Ectodermal cell (in vitro differentiated cells): ENCODE results near the gene MNDA.

Experiments used
- H3K27ac ChIP-seq: 2 replicates; pipeline ENCODE4 v1.7.0; 2013; ENCODE audit warnings: mild to moderate bottlenecking, low read depth, low read length; ENCODE audit not compliant: insufficient read depth, poor library complexity, severe bottlenecking
- H3K27me3 ChIP-seq: 2 replicates; pipeline ENCODE4 v1.7.0; 2013; ENCODE audit warnings: mild to moderate bottlenecking, low read length; ENCODE audit not compliant: insufficient read depth, control insufficient read depth, poor library complexity, severe bottlenecking
- H3K36me3 ChIP-seq: one replicate; pipeline ENCODE4 v1.7.0; 2013; ENCODE audit warnings: low read length; ENCODE audit not compliant: control insufficient read depth, insufficient read depth
- H3K4me1 ChIP-seq: one replicate; pipeline ENCODE4 v1.7.0; 2013; ENCODE audit warnings: low read length; ENCODE audit not compliant: control insufficient read depth, insufficient read depth
- H3K4me3 ChIP-seq: 2 replicates; pipeline ENCODE4 v1.7.0; 2013; ENCODE audit warnings: low read depth, low read length, control low read depth; ENCODE audit not compliant: insufficient read depth
- H3K9me3 ChIP-seq: 2 replicates; pipeline ENCODE4 v1.7.0; 2013; ENCODE audit warnings: mild to moderate bottlenecking, low read length, moderate library complexity; ENCODE audit not compliant: control insufficient read depth
- WGBS, 2 experiments: methylation state at CpG; one replicate each; pipeline ENCODE4 v1.1.7; 2013; ENCODE audit warnings: missing lambda C conversion rate in 2 of 2; 5-methylcytosine and 5-hydroxymethylcytosine counted together

MNDA gene

GRCh38 chr1:158809862-158810261 lies 21.3 kb upstream of the MNDA start:
- 94 to 98% methylated on average over 5 of the region's 5 CpGs for WGBS, 2 experiments
- Histone ChIP-seq H3K27ac (no peak overlapping the region), H3K27me3 (no peaks in the 10 kb centered on the region)

DNA sequence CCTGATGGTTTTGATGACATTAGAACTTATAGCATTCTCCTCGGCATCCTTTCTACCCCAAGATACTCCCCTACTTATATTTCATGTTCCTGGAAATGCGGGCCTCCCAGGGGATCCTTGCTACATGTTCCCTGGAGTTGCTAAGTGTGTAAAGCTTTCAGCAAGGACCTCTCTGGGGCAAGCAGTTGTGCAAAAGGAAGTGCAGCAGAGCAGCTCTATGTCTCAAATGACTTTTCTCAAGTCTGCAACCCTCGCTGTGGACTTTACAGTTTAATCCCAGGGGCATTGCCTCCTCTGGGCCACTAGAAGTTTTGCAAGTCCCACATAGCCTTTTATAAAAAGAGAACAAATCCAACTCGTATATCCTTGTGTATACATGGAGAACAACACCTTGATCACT lies 20.8 kb upstream of the MNDA start:
- WGBS, 2 experiments, result 87 to 93% methylated on average over 4 of the region's 4 CpGs
- Histone ChIP-seq H3K27ac (no peak overlapping the region), H3K4me1 (no peaks in the 10 kb centered on the region), H3K36me3 (no peaks in the 10 kb centered on the region), H3K9me3 (no peaks in the 10 kb centered on the region), H3K4me3 (no peak overlapping the region), H3K27me3 (no peaks in the 10 kb centered on the region)

More at GRCh38 chr1:158809862-158810261, 21.3 kb upstream of the MNDA start:
- Histone ChIP-seq H3K9me3 (no peaks in the 10 kb centered on the region), H3K36me3 (no peaks in the 10 kb centered on the region), H3K4me1 (no peaks in the 10 kb centered on the region), H3K4me3 (no peak overlapping the region)

DNA sequence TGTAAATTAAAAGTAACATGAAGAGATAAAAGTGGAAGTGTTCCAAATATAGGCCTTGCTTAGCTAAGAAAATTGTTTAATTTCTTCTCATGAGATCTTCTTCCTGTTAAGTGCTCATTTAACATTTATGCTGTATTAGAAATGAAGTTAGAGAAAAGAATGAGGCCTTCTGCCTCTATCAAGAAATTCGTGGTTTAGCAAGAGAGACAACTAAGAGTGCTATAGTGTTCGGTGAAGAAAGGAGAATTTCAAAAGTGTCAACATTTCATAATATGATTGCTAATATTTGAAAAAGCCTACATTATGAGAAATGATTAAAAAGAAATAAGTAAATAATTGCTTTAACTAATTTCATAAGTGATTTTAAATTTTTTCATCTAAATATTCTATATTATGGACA lies 18.8 kb upstream of the MNDA start:
- no peak overlapping the region for H3K4me3 ChIP-seq
- H3K27ac ChIP-seq, result no peak overlapping the region
- H3K36me3 ChIP-seq, result no peaks in the 10 kb centered on the region
- H3K27me3 ChIP-seq, result no peaks in the 10 kb centered on the region
- WGBS, 2 experiments, result 96 to 100% methylated on average over 1 to 2 of the region's 2 CpGs
- H3K4me1 ChIP-seq, result no peaks in the 10 kb centered on the region
- H3K9me3 ChIP-seq, result no peaks in the 10 kb centered on the region

DNA sequence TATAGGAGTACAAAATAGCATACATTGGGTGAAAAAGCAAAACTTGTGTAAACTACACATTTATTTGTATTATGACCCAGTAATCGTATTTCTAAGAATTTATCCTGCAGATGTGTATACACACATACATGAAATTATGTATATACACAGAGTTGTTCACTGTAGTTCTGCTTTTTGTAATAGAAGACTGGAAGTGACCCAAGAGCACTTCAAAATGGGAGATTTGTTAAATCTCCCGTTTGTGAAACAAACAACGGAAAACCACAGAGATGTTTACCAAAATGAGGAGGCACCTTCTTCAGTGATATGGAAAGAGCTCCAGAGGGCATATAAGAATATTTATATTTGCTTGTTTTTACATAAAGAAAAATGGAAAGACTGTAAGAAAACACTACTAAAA lies 18.0 kb upstream of the MNDA start:
- Histone ChIP-seq H3K4me1 (no peaks in the 10 kb centered on the region), H3K9me3 (no peaks in the 10 kb centered on the region), H3K27ac (no peak overlapping the region), H3K4me3 (no peak overlapping the region), H3K27me3 (no peaks in the 10 kb centered on the region), H3K36me3 (no peaks in the 10 kb centered on the region)
- WGBS, 2 experiments, result 92 to 100% methylated on average over 2 of the region's 3 CpGs

GRCh38 chr1:158814970-158815369 lies 16.2 kb upstream of the MNDA start:
- no peaks in the 10 kb centered on the region for H3K36me3 ChIP-seq
- no peak overlapping the region for H3K27ac ChIP-seq
- no peak overlapping the region for H3K4me3 ChIP-seq
- H3K27me3 ChIP-seq, result no peaks in the 10 kb centered on the region
- H3K9me3 ChIP-seq, result no peaks in the 10 kb centered on the region
- WGBS, 2 experiments, result 50 to 78% methylated on average over 1 of the region's 1 CpG
- no peaks in the 10 kb centered on the region for H3K4me1 ChIP-seq

DNA sequence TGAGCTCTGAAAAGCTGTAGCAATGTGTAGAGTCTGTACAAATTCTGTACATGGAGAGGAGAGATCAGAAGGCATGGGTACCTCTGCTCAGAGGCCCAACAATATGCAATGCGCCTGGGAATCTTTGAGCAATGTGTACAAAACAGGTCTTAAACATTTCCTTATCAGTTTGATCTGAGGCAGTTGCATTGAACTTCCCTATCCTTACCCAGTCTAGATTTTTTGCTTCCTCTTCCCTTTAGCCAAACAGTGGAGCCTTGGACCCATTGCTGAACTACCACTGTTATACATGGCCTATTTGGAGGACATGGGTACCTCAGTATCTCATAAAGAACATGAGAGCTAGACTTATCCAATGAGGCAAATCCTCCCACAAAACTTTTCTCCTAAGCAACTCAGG lies 12.6 kb upstream of the MNDA start:
- Histone ChIP-seq H3K4me3 (no peak overlapping the region), H3K4me1 (no peaks in the 10 kb centered on the region), H3K27me3 (no peaks in the 10 kb centered on the region), H3K36me3 (no peaks in the 10 kb centered on the region), H3K9me3 (no peaks in the 10 kb centered on the region), H3K27ac (no peak overlapping the region)
- 87 to 92% methylated on average over 1 of the region's 1 CpG for WGBS, 2 experiments

GRCh38 chr1:158818975-158819431 lies 12.1 kb upstream of the MNDA start:
- 83 to 100% methylated on average over 1 of the region's 1 CpG for WGBS, 2 experiments
- Histone ChIP-seq H3K27me3 (no peaks in the 10 kb centered on the region), H3K27ac (no peak overlapping the region), H3K4me3 (no peak overlapping the region), H3K9me3 (no peaks in the 10 kb centered on the region), H3K4me1 (no peaks in the 10 kb centered on the region), H3K36me3 (no peaks in the 10 kb centered on the region)

DNA sequence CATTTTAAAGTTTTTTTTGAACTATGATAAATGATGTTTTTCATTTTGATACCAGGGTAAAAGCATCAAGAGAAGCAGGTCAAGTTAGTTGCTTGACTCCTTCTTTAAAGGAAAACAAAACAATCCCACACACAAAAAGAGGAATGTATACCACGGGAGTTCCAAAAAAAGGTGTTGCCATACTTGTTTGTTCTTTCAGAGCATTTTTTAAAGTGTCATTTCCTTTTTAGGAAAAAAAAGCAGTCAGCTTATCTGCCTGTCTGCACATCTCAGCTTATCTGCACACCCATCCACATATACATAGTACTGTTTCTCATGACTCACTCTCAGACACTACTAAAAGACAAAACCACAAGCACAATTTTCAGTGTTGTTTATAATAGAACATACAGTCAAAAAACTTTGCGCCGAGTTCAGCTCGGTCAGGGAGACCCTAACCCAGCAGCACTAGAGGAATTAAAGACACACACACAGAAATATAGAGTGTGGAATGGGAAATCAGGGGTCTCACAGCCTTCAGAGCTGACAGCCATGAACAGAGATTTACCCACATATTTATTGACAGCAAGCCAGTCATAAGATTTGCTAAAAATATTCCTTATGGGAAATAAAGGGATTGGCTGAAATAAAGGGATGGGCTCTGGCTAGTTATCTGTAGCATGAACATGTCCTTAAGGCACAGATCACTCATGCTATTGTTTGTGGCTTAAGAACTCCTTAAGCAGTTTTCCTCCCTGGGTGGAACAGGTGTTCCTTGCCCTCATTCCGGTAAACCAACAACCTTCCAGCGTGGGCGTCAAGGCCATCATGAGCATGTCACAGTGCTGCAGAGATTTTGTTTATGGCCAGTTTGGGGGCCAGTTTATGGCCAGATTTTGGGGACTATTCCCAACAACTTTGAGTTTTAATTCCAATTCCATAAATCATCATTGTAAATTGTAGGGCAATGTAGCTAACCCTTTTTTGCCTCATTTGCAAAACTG lies 11.4 kb upstream of the MNDA start:
- no peaks in the 10 kb centered on the region for H3K9me3 ChIP-seq
- H3K36me3 ChIP-seq, result no peaks in the 10 kb centered on the region
- 94 to 95% methylated on average over 4 to 7 of the region's 7 CpGs for WGBS, 2 experiments
- H3K4me1 ChIP-seq, result no peaks in the 10 kb centered on the region
- no peak overlapping the region for H3K27ac ChIP-seq
- no peak overlapping the region for H3K4me3 ChIP-seq
- H3K27me3 ChIP-seq, result no peaks in the 10 kb centered on the region

DNA sequence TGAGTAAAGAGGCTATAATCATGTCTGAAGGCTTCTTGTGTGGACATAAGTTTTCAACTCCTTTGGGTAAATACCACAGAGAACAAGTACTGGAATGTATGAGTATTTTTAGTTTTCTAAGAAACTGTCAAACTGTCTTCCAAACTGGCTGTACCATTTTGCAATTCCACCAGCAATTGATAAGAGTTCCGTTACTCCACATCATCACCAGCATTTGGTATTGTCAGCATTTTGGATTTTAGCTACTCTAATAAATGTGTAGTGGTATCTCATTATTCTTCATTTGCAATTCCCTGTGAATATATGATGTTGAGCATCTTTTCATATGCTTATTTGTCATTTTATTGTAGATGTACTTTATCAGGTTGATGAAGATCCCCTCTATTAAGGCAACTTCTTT lies 9.4 kb upstream of the MNDA start:
- H3K36me3 ChIP-seq, result no peaks in the 10 kb centered on the region
- H3K4me3 ChIP-seq, result no peak overlapping the region
- no peaks in the 10 kb centered on the region for H3K9me3 ChIP-seq
- WGBS, 2 experiments, result 100% methylated on average over 1 of the region's 1 CpG
- no peak overlapping the region for H3K27ac ChIP-seq
- no peaks in the 10 kb centered on the region for H3K4me1 ChIP-seq
- H3K27me3 ChIP-seq, result no peaks in the 10 kb centered on the region

DNA sequence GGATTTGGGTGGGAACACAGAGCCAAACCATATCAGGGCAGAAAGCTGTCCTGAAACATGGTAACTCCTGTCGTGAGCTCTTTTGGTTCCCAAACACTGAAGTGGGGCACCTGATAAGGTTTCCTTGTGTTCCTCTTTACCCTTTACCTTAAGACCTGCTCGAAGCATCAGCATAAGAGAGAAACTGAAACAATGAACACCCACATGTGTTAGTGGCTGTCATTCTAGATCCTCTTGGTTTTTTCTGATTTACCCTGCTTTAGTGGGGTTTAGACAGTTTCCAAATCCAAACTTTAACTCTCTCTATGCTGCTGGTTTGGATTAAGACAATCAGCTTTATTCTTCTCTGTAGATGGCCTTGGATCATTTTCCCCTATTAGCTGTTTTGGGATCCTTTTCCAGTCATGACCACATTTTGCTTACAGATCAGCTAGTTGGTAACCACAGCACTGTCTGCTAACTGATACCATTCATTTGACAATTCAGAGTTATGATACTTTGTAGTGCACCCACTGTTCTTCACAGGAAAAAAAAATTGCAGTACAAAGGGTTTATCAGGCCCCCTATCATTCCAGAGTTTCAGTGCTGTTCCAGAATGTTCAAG lies 975 bp upstream of the MNDA start:
- WGBS, 2 experiments, result 92 to 95% methylated on average over 2 of the region's 2 CpGs
- H3K4me3 ChIP-seq, result no peak overlapping the region

More for the DNA sequence above, 975 bp upstream of the MNDA start:
- Histone ChIP-seq H3K36me3 (no peaks in the 10 kb centered on the region), H3K4me1 (no peaks in the 10 kb centered on the region), H3K9me3 (no peaks in the 10 kb centered on the region), H3K27me3 (no peaks in the 10 kb centered on the region), H3K27ac (no peak overlapping the region)
